ENCODE measurements around the gene IFNAR2. TPM values are rescaled to one million over a fixed set of nuclear protein-coding genes. Genes with fewer than 3 reads are reported as not detected.

The IFNAR2 gene
- total and polyA plus RNA-seq, 10 donors, result 20.4 to 124 (median 83.0) TPM

DNA sequence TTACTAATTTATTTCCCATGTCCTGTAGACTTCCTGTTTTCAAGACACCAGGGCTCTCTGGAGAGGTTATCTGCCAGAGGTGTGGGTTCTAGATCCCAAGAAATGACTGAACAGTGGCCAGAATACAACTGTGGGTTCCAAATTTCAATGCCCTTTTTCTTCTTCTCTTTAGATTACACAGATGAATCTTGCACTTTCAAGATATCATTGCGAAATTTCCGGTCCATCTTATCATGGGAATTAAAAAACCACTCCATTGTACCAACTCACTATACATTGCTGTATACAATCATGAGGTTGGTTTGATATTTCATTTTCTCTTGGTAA, 15.0 kb downstream of the IFNAR2 start:
- peaks cover 0 to 88% (median 43%) of the 10 kb centered on the region in 6 donors for H3K4me1 ChIP-seq
- TF ChIP-seq POLR2A (IDR thresholded peaks at IDR 0.05), result no peak
- no peak for TF ChIP-seq POLR2AphosphoS5 (IDR thresholded peaks at IDR 0.05)
- TF ChIP-seq, protein P1, sequence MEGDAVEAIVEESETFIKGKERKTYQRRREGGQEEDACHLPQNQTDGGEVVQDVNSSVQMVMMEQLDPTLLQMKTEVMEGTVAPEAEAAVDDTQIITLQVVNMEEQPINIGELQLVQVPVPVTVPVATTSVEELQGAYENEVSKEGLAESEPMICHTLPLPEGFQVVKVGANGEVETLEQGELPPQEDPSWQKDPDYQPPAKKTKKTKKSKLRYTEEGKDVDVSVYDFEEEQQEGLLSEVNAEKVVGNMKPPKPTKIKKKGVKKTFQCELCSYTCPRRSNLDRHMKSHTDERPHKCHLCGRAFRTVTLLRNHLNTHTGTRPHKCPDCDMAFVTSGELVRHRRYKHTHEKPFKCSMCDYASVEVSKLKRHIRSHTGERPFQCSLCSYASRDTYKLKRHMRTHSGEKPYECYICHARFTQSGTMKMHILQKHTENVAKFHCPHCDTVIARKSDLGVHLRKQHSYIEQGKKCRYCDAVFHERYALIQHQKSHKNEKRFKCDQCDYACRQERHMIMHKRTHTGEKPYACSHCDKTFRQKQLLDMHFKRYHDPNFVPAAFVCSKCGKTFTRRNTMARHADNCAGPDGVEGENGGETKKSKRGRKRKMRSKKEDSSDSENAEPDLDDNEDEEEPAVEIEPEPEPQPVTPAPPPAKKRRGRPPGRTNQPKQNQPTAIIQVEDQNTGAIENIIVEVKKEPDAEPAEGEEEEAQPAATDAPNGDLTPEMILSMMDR (IDR thresholded peaks at IDR 0.05 in 8 of 11, conservative IDR thresholded peaks at IDR 0.05 in 3 of 11), result no peak
- intact Hi-C loops (cut with DNase I; ENCODE audit: low total_unique reads), result no loop called here
- H3K36me3 ChIP-seq, result peaks cover 3 to 80% (median 57%) of the 10 kb centered on the region in 6 donors
- H3K4me3 ChIP-seq, result no peak overlapping the region
- 46 to 73% (median 58%) methylated on average over 2 of the region's 2 CpGs for WGBS, 5 donors
- no peaks in the 10 kb centered on the region for H3K27me3 ChIP-seq (replicated peaks in 1 of 7)
- no peaks in the 10 kb centered on the region for H3K9me3 ChIP-seq
- no peak for DNase-seq
- peak overlapping the region in 7 of 8 donors; percentile 42 to 78 (median 69) for H3K27ac ChIP-seq

DNA sequence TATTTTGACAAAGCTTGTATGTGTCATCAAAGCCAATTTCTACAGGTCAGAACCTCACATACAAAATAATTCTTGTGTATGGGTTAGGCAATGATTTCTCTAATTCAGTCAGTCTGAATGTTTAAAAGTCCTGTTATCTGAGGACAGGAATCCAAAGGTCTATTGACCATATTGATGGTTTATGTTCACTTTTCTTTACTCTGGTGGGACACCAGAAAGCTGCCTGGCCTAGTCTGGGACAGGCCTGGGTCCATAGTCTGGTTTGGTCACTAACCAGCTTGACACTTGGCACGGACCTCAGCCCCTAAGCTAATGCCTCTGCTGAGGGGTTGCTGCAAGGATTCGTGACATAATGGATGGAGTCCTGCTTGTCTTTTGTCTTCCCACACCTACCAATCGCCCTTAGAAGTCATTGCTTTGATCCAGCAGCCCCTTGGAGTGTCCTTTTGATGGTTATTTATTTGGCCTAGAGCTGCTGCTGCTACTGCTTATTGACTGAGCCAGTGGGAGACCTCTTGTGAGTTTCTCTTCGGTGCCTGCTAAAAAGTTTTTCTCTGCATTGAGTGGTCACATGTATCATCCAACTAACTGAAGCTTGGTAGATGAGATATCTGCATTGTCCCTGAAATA, 15.7 kb downstream of the IFNAR2 start:
- Histone ChIP-seq H3K9me3 (no peaks in the 10 kb centered on the region), H3K36me3 (peaks cover 3 to 87% (median 62%) of the 10 kb centered on the region in 6 donors), H3K4me1 (peaks cover 0 to 88% (median 37%) of the 10 kb centered on the region in 6 donors), H3K27me3 (replicated peaks in 1 of 7) (no peaks in the 10 kb centered on the region), H3K4me3 (no peak overlapping the region), H3K27ac (peak overlapping the region in 3 of 8 donors; percentile 69 to 78 (median 69))
- TF ChIP-seq POLR2AphosphoS5 (IDR thresholded peaks at IDR 0.05) (no peak), POLR2A (IDR thresholded peaks at IDR 0.05) (no peak)
- intact Hi-C loops (cut with DNase I; ENCODE audit: low total_unique reads), result no loop called here
- WGBS, 5 donors, result 91 to 96% (median 94%) methylated on average over 4 of the region's 4 CpGs
- no peak for DNase-seq

DNA sequence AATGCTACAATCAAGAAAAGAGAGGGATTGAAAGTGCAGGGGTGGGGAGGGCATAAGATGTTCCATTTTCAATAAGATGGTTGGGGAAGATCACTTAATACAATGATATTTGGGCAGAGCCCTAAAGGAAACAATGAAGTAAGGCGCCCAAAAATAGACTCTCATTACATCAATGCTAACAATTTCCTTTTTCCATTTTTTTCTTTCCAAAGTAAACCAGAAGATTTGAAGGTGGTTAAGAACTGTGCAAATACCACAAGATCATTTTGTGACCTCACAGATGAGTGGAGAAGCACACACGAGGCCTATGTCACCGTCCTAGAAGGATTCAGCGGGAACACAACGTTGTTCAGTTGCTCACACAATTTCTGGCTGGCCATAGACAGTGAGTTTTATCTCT, 16.8 kb downstream of the IFNAR2 start:
- WGBS, 5 donors, result 77 to 86% (median 83%) methylated on average over 5 of the region's 5 CpGs
- no peak for TF ChIP-seq POLR2AphosphoS5 (IDR thresholded peaks at IDR 0.05)
- no peak for TF ChIP-seq POLR2A (IDR thresholded peaks at IDR 0.05)
- TF ChIP-seq, protein P1 (IDR thresholded peaks at IDR 0.05 in 8 of 11, conservative IDR thresholded peaks at IDR 0.05 in 3 of 11), result no peak
- no peak for DNase-seq
- Histone ChIP-seq H3K4me1 (peaks cover 0 to 79% (median 28%) of the 10 kb centered on the region in 6 donors), H3K36me3 (peaks cover 3 to 98% (median 73%) of the 10 kb centered on the region in 6 donors), H3K27me3 (replicated peaks in 1 of 7) (no peaks in the 10 kb centered on the region), H3K27ac (peak overlapping the region in 4 of 8 donors; percentile 2 to 31 (median 13)), H3K9me3 (no peaks in the 10 kb centered on the region), H3K4me3 (no peak overlapping the region)
- intact Hi-C loops (cut with DNase I; ENCODE audit: low total_unique reads), result no loop called here

DNA sequence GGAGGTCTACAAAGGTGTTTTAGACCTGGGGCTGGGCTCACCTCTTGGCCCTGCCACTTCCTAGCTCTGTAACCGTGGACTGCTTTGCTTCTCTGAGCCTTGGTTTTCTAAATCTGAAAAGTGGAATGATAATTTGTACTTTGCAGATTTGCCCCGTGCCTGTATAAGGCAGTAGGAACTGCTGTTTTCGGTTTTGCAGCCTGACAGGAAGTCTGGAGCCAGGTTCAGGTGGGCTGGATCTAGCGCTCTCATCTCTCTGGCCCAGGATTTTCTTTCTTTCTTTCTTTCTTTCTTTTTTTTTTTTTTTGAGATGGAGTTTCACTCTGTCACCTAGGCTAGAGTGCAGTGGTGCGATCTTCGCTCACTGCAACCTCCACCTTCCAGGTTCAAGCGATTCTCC, 17.2 kb downstream of the IFNAR2 start:
- H3K9me3 ChIP-seq, result no peaks in the 10 kb centered on the region
- TF ChIP-seq POLR2AphosphoS5 (IDR thresholded peaks at IDR 0.05) (no peak), POLR2A (IDR thresholded peaks at IDR 0.05) (no peak)
- no peak for DNase-seq
- WGBS, 5 donors, result 80 to 92% (median 86%) methylated on average over 7 of the region's 7 CpGs
- no peak overlapping the region for H3K4me3 ChIP-seq
- no peaks in the 10 kb centered on the region for H3K27me3 ChIP-seq (replicated peaks in 1 of 7)
- intact Hi-C loops (cut with DNase I; ENCODE audit: low total_unique reads), result no loop called here
- H3K36me3 ChIP-seq, result peaks cover 3 to 99% (median 76%) of the 10 kb centered on the region in 6 donors
- H3K4me1 ChIP-seq, result peaks cover 0 to 77% (median 26%) of the 10 kb centered on the region in 6 donors
- H3K27ac ChIP-seq, result peak overlapping the region in 4 of 8 donors; percentile 2 to 31 (median 13)

DNA sequence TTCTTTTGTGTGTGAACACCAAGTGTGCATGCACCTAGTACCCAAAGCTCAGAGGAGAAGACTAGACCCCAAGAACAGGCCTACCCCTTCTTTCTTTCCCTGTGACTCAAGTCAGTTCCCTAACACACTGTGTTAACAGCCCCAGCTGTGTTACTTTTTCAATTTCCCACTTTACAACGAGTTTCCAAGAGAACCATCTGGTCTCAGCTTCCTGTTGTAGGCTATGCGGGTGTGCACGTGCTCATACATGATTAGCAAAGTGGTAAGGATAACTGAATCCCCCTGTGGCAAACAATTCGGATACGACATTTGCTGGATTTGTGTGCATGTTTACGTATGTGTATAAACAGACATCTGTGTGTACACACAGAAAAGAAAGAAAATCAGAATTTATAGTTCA, 17.9 kb downstream of the IFNAR2 start:
- Histone ChIP-seq H3K9me3 (no peaks in the 10 kb centered on the region), H3K27ac (peak overlapping the region in 2 of 8 donors; percentile 8 to 31), H3K4me1 (peaks cover 0 to 74% (median 24%) of the 10 kb centered on the region in 6 donors), H3K4me3 (no peak overlapping the region), H3K27me3 (replicated peaks in 1 of 7) (no peaks in the 10 kb centered on the region), H3K36me3 (peaks cover 3 to 100% (median 80%) of the 10 kb centered on the region in 6 donors)
- DNase-seq, result no peak
- intact Hi-C loops (cut with DNase I; ENCODE audit: low total_unique reads), result no loop called here
- WGBS, 5 donors, result 25 to 55% (median 39%) methylated on average over 6 of the region's 6 CpGs
- TF ChIP-seq POLR2A (IDR thresholded peaks at IDR 0.05) (no peak), POLR2AphosphoS5 (IDR thresholded peaks at IDR 0.05) (no peak)
- TF ChIP-seq, protein P1 (IDR thresholded peaks at IDR 0.05 in 8 of 11, conservative IDR thresholded peaks at IDR 0.05 in 3 of 11), result no peak

Measured in spleen (tissue), 11 donors.